Upper lobe of right lung (tissue), 1 donor: ENCODE data around the gene SLC39A9. TPM values are rescaled to one million over a fixed set of nuclear protein-coding genes. Genes with fewer than 3 reads are reported as not detected.

Experiments used
- ATAC-seq: fragments of 200-7000 bp; cut with Tn5 transposase; one replicate; pipeline ENCODE4 v1.9.1; 2020; ENCODE audit warnings: mild to moderate bottlenecking, moderate library complexity
- DNase-seq: peaks from one replicate; pipeline ENCODE4 v3.0.0-alpha.2; 2020
- H3K27ac ChIP-seq: fragments of 200-600 bp; one replicate; pipeline ENCODE4 v1.8.0; 2022
- H3K27me3 ChIP-seq: fragments of 200-600 bp; one replicate; pipeline ENCODE4 v1.8.0; 2022; ENCODE audit warnings: mild to moderate bottlenecking
- H3K36me3 ChIP-seq: fragments of 200-600 bp; one replicate; pipeline ENCODE4 v1.8.0; 2022
- H3K4me1 ChIP-seq: fragments of 200-600 bp; one replicate; pipeline ENCODE4 v1.8.0; 2022
- H3K4me3 ChIP-seq: fragments of 200-600 bp; one replicate; pipeline ENCODE4 v1.8.0; 2022; ENCODE audit warnings: mild to moderate bottlenecking
- H3K9me3 ChIP-seq: fragments of 200-600 bp; one replicate; pipeline ENCODE4 v1.8.0; 2022
- intact Hi-C: fragments of 100-400 bp; cut with DNase I; formaldehyde crosslinking; loops from one replicate; pipeline ENCODE4 v1.11.0; 2022
- total RNA-seq: library from RNA; stranded (reverse); fragmentation: NEBNext Ultra II Directional; extraction: Animal tissue kit (Norgen Biotek cat#: 25700); gene quantifications from one replicate; pipeline ENCODE4 v1.2.1, GENCODE V29; 2021
- TF ChIP-seq, protein P1 (sequence below): fragments of 200-600 bp; IDR thresholded peaks from one replicate; pipeline ENCODE4 v1.8.0; 2022; ENCODE audit warnings: antibody characterized with exemption
- donor health status: DM: no; HTN: yes; CAD: no; lungs with severe emphysema.

Gene SLC39A9
- total RNA-seq, 1 donor from 2014 or later: 55.6 TPM

- no peaks in the 10 kb centered on the region for H3K9me3 ChIP-seq
- H3K36me3 ChIP-seq: no peaks in the 10 kb centered on the region
- H3K27me3 ChIP-seq: peaks cover 18% of the 10 kb centered on the region
- no peak for DNase-seq
- peaks cover 15% of the 10 kb centered on the region for H3K4me1 ChIP-seq
- no peak for ATAC-seq
- intact Hi-C loops: no loop called here
- no peak overlapping the region for H3K4me3 ChIP-seq
- H3K27ac ChIP-seq: no peak overlapping the region
- TF ChIP-seq, protein P1, sequence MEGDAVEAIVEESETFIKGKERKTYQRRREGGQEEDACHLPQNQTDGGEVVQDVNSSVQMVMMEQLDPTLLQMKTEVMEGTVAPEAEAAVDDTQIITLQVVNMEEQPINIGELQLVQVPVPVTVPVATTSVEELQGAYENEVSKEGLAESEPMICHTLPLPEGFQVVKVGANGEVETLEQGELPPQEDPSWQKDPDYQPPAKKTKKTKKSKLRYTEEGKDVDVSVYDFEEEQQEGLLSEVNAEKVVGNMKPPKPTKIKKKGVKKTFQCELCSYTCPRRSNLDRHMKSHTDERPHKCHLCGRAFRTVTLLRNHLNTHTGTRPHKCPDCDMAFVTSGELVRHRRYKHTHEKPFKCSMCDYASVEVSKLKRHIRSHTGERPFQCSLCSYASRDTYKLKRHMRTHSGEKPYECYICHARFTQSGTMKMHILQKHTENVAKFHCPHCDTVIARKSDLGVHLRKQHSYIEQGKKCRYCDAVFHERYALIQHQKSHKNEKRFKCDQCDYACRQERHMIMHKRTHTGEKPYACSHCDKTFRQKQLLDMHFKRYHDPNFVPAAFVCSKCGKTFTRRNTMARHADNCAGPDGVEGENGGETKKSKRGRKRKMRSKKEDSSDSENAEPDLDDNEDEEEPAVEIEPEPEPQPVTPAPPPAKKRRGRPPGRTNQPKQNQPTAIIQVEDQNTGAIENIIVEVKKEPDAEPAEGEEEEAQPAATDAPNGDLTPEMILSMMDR: no peak
Observed at GRCh38 chr14:69479696-69480095, 81.2 kb downstream of the SLC39A9 start.

DNA sequence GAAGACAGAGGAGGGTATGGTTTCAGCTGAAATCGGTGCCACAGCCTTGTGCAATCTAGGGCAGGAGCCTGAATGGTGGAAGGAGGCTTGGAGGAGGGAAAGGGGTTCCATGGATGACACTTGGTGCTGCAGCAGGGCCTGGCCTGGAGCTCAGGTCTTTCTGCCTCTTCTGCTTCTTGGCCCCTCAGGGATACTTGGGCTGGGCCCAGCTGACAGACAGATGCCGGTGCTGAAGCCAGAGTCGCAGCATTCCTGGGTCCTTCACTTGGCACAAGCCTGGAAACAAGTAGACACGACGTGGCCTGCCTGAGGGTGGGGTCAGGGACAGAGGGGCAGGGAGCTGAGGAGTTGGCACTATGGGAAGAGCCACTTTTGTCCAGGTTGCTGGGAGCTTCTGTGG lies 81.6 kb downstream of the SLC39A9 start:
- no peaks in the 10 kb centered on the region for H3K9me3 ChIP-seq

DNA sequence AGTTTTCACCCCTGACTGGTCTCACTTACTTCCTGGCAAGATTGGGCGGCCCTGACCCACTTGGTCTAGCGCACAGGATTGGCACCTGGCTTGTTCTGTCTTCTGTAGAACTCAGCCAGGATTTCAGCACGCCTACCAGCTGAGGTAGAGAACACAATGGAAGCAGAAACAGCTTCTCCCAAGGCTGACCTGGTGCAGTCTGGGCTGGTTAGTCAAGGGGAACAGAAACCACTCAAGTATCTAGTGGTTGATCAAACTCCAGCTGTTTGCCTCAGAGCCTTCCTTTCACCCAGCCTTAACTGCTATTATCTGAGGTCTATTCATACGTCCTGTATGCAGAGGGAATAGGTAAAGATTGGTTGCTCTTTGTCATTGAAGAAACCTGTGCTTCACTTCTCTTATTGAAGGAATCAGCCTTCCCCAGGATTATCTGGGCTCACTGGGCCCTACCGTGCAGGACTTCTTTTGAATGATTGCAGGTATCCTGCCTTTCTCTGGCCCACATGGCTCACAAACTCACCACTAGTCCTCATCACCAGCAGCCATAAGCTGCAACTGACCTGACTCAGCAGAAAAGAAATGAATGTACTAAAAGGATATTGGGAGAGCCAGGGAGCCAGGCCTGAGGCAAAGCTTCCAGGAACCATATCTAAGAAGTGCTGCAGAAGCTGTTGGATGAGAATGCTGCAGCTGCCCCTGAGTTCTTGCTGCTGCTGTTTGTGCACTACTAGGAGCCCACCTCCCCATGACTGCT lies 83.5 kb downstream of the SLC39A9 start:
- TF ChIP-seq, protein P1: no peak
- ATAC-seq: no peak

More for the DNA sequence above, 81.6 kb downstream of the SLC39A9 start:
- H3K4me1 ChIP-seq: peaks cover 18% of the 10 kb centered on the region
- ATAC-seq (no peak), DNase-seq (no peak)
- no peak overlapping the region for H3K27ac ChIP-seq
- no peak overlapping the region for H3K4me3 ChIP-seq
- H3K27me3 ChIP-seq: peaks cover 22% of the 10 kb centered on the region
- intact Hi-C loops: no loop called here
- TF ChIP-seq, protein P1: no peak
- H3K36me3 ChIP-seq: no peaks in the 10 kb centered on the region

GRCh38 chr14:69483765-69484443 lies 85.4 kb downstream of the SLC39A9 start:
- TF ChIP-seq, protein P1: no peak
- ATAC-seq: peak; percentile 49
- intact Hi-C loops: no loop called here
- Histone ChIP-seq H3K9me3 (no peaks in the 10 kb centered on the region), H3K27ac (no peak overlapping the region), H3K36me3 (no peaks in the 10 kb centered on the region), H3K27me3 (peaks cover 45% of the 10 kb centered on the region), H3K4me3 (peak overlapping the region; percentile 48), H3K4me1 (peaks cover 18% of the 10 kb centered on the region)
- DNase-seq: peak; percentile 73

More for the DNA sequence above, 83.5 kb downstream of the SLC39A9 start:
- Histone ChIP-seq H3K9me3 (no peaks in the 10 kb centered on the region), H3K27me3 (peaks cover 40% of the 10 kb centered on the region), H3K4me3 (no peak overlapping the region), H3K36me3 (no peaks in the 10 kb centered on the region), H3K27ac (no peak overlapping the region), H3K4me1 (peaks cover 18% of the 10 kb centered on the region)
- DNase-seq: no peak
- intact Hi-C loops: no loop called here

DNA sequence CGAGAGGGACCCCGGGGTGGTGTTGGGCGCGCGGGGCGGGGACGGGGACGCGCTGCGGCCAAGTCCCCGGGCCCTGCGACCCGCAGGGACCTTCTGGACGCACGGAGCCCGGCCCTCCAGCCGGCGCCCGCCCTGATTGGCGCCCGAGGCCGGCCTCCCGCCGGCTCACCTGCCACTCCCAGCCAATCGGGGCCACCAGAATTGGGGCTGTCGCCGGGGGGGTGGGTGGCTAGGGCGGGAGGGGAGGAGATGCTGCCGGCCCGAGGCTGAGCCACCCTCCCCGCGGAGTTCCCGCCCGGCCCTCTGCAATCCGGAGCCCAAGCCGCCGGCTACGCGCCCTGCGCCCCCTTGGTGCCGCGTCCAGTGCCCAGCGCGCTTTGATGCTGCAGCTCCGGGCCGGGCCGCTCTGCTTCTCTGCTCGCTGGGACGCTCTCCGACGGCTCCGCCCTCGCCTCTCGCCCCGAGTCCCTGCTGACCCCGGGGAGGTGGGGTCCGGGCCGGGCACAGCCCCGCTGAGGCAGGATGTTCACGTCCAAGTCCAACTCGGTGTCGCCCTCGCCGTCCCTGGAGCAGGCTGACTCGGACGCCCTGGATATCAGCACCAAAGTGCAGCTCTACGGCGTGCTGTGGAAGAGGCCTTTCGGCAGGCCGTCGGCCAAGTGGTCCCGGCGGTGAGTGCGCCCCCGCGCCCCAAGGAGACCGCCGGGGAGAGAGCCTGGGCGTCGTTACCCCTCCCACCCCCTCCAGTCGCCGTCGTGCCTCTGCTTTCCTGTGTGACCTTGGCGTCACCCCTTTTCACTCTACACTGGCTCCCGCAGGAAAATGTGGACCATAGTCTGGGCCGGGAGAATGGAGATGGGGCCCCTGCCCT lies 86.2 kb downstream of the SLC39A9 start, which contains the start of gene PLEKHD1:
PLEKHD1 (plus strand) TSS at position 285 of the 871 bp plus-strand sequence; CDS start at position 523, 238 bp downstream.
- H3K36me3 ChIP-seq: no peaks in the 10 kb centered on the region
- peak; percentile 90 for ATAC-seq
- H3K4me1 ChIP-seq: peaks cover 18% of the 10 kb centered on the region
- TF ChIP-seq, protein P1: no peak
- intact Hi-C loops: no loop called here
- peaks cover 46% of the 10 kb centered on the region for H3K27me3 ChIP-seq
- H3K9me3 ChIP-seq: no peaks in the 10 kb centered on the region
- DNase-seq: peak; percentile 85
- peak within 1 kb of the TSS; percentile 48 for H3K4me3 ChIP-seq
- no peak within 1 kb of the TSS for H3K27ac ChIP-seq
